DND-41 (cell line): ENCODE data around the gene CCDC201.
"Not testable (repeated sequence)": the region's sequence is repeated elsewhere in the genome, so short reads cannot be mapped to it uniquely, and the experiment has no call there.

Experiments used
- CTCF ChIP-seq: IDR thresholded peaks from 2 replicates; pipeline ENCODE4 v1.5.1; 2012; ENCODE audit warnings: borderline replicate concordance, low read length, moderate library complexity, mild to moderate bottlenecking; ENCODE audit not compliant: poor library complexity, severe bottlenecking; ENCODE audit errors: extremely low read depth
- EZH2 ChIP-seq: IDR thresholded peaks from 3 replicates; pipeline ENCODE4 v1.6.1; 2012; ENCODE audit warnings: borderline replicate concordance, low read depth, mild to moderate bottlenecking, moderate library complexity, low read length, inconsistent platforms; ENCODE audit not compliant: severe bottlenecking

GRCh38 chr7:45810451-45811005 is 62.4 kb downstream of the CCDC201 start:
- TF ChIP-seq CTCF, EZH2: not testable (repeated sequence)
